ENCODE results near the gene TOM1L1.
A peak's percentile ranks its signal among the peaks of the same experiment; 100 is the strongest.

DNA sequence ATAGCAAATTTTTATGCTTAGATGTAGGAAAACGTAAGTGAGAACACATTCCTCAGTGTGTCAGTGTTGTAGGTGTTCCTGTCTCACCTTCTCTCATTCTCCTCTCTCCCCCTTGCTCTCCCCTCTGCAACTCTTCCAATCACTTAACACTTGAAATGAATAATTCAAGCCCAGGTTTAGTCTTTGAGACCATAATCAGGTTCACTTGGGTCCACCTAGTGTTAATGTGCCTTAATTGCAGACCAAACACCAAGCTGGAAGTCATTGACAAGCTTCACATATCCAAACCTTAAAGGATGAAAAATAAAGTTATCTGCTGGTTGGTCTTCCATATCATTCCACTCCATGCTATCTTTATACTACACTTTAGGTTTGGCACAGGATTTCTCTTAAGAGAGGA, 104.9 kb downstream of the TOM1L1 start:
- TF ChIP-seq CTCF (conservative IDR thresholded peaks at IDR 0.05 in 1 of 2, IDR thresholded peaks at IDR 0.05 in 1 of 2; ENCODE audit: extremely low read depth in 1 of 2, insufficient read depth in 1 of 2, low read depth in 1 of 2, low read length in 2 of 2) (peak; percentile 51 to 57), EZH2 (IDR thresholded peaks at IDR 0.05; ENCODE audit: borderline replicate concordance, low read length) (no peak)

Measured in mammary epithelial cell (primary cell).